ENCODE results near the gene SEPTIN10. TPM values are rescaled to one million over a fixed set of nuclear protein-coding genes. Genes with fewer than 3 reads are reported as not detected.

SEPTIN10 gene
- total RNA-seq, 2 donors from 2014 or later, result 44.9 to 46.5 TPM

DNA sequence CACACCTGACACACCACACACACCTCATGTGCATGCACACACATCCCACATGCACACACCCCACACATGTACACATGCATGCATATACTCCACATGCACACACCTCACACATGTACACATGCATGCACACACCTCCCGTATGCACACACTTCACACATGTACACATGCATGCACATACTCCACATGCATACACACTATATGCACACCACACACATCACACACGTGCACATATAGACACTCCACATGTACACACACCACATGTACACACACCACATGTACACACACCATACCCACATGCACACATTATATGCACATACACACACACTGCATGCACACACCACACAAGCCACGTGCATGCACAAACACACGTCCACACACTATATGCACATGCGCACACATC, 100.5 kb downstream of the SEPTIN10 start:
- DNase-seq (no peak), ATAC-seq (no peak)
- TF ChIP-seq, protein P1, sequence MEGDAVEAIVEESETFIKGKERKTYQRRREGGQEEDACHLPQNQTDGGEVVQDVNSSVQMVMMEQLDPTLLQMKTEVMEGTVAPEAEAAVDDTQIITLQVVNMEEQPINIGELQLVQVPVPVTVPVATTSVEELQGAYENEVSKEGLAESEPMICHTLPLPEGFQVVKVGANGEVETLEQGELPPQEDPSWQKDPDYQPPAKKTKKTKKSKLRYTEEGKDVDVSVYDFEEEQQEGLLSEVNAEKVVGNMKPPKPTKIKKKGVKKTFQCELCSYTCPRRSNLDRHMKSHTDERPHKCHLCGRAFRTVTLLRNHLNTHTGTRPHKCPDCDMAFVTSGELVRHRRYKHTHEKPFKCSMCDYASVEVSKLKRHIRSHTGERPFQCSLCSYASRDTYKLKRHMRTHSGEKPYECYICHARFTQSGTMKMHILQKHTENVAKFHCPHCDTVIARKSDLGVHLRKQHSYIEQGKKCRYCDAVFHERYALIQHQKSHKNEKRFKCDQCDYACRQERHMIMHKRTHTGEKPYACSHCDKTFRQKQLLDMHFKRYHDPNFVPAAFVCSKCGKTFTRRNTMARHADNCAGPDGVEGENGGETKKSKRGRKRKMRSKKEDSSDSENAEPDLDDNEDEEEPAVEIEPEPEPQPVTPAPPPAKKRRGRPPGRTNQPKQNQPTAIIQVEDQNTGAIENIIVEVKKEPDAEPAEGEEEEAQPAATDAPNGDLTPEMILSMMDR (IDR thresholded peaks at IDR 0.05), result peak in 1 of 7 experiments; percentile 34
- TF ChIP-seq POLR2A (IDR thresholded peaks at IDR 0.05), result no peak
- 68 to 75% methylated on average over 5 of the region's 5 CpGs for WGBS, 2 donors
- Histone ChIP-seq H3K4me1 (no peaks in the 10 kb centered on the region), H3K4me3 (no peak overlapping the region), H3K36me3 (replicated peaks in 1 of 2; ENCODE audit: insufficient read depth in 1 of 2, low read depth in 2 of 2) (no peaks in the 10 kb centered on the region), H3K9me3 (no peaks in the 10 kb centered on the region), H3K27me3 (no peaks in the 10 kb centered on the region), H3K27ac (no peak overlapping the region)
- intact Hi-C loops (cut with DNase I), result loop anchor here (5.0 kb wide), 1 partner anchor 386 kb away; the partner anchor contains the start of gene SH3RF3

DNA sequence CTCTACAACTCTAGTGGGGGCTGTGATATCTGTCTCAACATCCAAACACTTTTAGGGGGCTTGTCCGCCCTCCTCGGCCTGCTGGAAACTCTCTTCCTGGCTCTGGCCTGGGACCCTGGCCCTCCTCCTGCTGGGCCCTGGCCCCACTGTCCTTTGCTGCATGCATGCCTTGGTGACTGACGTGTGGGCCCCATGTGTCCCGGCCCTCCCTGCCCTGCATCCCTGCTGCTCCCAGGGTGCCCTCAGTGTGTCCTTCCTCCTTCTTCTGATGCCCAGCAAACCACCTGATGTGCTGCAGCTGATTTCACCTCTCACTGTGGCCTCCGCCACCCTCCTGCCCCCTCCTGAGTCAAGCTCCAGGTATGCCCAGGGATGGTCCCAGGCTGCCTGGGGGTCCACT, 101.7 kb downstream of the SEPTIN10 start:
- no peaks in the 10 kb centered on the region for H3K27me3 ChIP-seq
- intact Hi-C loops (cut with DNase I), result loop anchor here (5.0 kb wide), 1 partner anchor 385 kb away; the partner anchor contains the start of gene SH3RF3
- 76 to 85% methylated on average over 5 of the region's 5 CpGs for WGBS, 2 donors

DNA sequence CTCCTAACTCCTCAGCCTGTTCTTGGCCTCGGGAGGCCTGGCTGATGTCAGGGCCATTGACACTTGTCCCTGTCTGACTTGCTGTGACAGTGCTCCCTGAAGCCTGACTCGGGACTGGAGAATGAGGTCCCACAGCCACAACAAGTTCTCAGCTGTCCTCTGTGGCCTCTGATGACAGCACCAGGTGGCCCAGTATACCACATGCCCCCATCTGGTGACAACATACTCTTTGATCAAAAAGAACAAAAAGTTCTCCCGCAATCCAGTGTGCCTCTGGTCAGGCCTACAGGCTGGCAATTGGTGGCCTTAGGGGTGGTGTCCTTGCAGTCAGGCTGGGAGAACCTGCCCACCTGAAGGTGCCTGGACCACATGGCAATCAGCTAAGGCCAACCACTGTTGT, 102.6 kb downstream of the SEPTIN10 start:
- intact Hi-C loops (cut with DNase I), result loop anchor here (5.0 kb wide), 1 partner anchor 384 kb away; the partner anchor contains the start of gene SH3RF3
- WGBS, 2 donors, result 69% methylated on average over 3 of the region's 3 CpGs; no CpG with 5 or more reads in 1 of the 2 donors
- ATAC-seq (no peak), DNase-seq (no peak)
- no peak for TF ChIP-seq POLR2A (IDR thresholded peaks at IDR 0.05)
- TF ChIP-seq, protein P1 (IDR thresholded peaks at IDR 0.05), result no peak
- Histone ChIP-seq H3K27me3 (no peaks in the 10 kb centered on the region), H3K27ac (no peak overlapping the region), H3K4me3 (no peak overlapping the region), H3K9me3 (no peaks in the 10 kb centered on the region), H3K36me3 (replicated peaks in 1 of 2; ENCODE audit: insufficient read depth in 1 of 2, low read depth in 2 of 2) (no peaks in the 10 kb centered on the region), H3K4me1 (no peaks in the 10 kb centered on the region)

More for the DNA sequence above, 101.7 kb downstream of the SEPTIN10 start:
- Histone ChIP-seq H3K4me3 (no peak overlapping the region), H3K36me3 (replicated peaks in 1 of 2; ENCODE audit: insufficient read depth in 1 of 2, low read depth in 2 of 2) (no peaks in the 10 kb centered on the region), H3K4me1 (no peaks in the 10 kb centered on the region), H3K27ac (no peak overlapping the region), H3K9me3 (no peaks in the 10 kb centered on the region)
- DNase-seq (no peak), ATAC-seq (no peak)
- no peak for TF ChIP-seq POLR2A (IDR thresholded peaks at IDR 0.05)
- TF ChIP-seq, protein P1 (IDR thresholded peaks at IDR 0.05), result no peak

DNA sequence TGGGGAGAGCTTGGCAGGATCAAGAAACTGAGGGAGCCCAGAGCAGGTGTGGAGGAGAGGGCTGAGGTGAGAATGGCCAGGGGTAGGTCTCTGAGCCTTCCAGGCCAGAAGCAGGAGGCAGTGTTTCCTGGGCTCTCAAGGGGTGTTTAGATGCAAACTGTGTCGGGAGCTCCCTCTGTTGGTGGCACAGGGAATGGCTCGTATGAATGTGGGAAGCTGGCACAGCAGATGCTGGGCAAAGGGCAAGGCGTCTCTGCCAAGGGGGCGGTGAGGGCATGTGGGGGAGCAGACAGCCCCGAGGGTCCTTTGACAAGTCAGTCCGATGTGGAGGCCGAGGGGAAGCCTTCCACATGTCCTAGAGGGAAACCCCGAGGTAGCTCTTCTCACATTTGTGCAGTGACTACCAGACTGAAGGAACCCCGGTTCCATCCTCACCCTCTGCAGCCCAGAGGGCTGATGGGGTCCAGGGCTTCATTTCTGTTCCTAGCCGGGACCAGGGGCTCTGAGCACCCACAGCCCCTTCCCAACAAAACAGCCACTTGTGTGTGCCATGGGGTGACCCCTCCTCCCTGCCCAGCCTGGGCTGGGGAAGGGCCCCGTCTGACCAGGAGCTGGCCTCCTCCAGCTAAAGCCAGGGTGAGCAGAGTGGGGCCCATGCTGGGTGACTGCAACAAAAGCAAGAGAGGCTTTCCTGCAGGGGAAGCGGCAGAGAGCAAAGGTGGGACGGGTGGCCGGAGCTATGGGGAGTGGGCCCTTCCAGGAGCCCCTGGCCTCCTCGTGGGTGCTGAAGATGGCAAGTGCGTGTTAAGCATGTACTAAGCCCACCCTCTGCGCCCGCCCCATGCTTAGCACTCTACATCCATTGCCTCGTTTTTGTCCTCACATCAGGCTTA, 103.4 kb downstream of the SEPTIN10 start:
- intact Hi-C loops (cut with DNase I), result loop anchor here (5.0 kb wide), 1 partner anchor 383 kb away; the partner anchor contains the start of gene SH3RF3
- WGBS, 2 donors, result 36 to 39% methylated on average over 17 to 19 of the region's 19 CpGs
- peak; percentile 78 to 86 (median 80) for DNase-seq
- Histone ChIP-seq H3K27ac (no peak overlapping the region), H3K36me3 (replicated peaks in 1 of 2; ENCODE audit: insufficient read depth in 1 of 2, low read depth in 2 of 2) (no peaks in the 10 kb centered on the region), H3K4me1 (no peaks in the 10 kb centered on the region), H3K4me3 (no peak overlapping the region), H3K9me3 (no peaks in the 10 kb centered on the region), H3K27me3 (no peaks in the 10 kb centered on the region)
- TF ChIP-seq, protein P1 (IDR thresholded peaks at IDR 0.05), result peak; percentile 76 to 93 (median 85)
- no peak for TF ChIP-seq POLR2A (IDR thresholded peaks at IDR 0.05)
- ATAC-seq, result peak; percentile 73

Measured in body of pancreas (tissue), 4 donors.